HFFc6 (cell line): ENCODE measurements around the gene TELO2. TPM values are rescaled to one million over a fixed set of nuclear protein-coding genes. Genes with fewer than 3 reads are reported as not detected.

Source experiments
- DNase-seq: peaks from one replicate; pipeline ENCODE4 v3.0.0-alpha.2; 2018
- H3K27ac Mint-ChIP-seq: 2 replicates; pipeline ENCODE4 v1.8.0; 2020; ENCODE audit warnings: mild to moderate bottlenecking, mixed read lengths
- H3K27me3 Mint-ChIP-seq: 2 replicates; pipeline ENCODE4 v1.8.0; 2021; ENCODE audit warnings: mild to moderate bottlenecking, moderate library complexity, mixed read lengths; ENCODE audit not compliant: insufficient read depth
- H3K36me3 Mint-ChIP-seq: 2 replicates; pipeline ENCODE4 v1.8.0; 2021; ENCODE audit warnings: low read depth, mixed read lengths
- H3K4me1 Mint-ChIP-seq: 2 replicates; pipeline ENCODE4 v1.8.0; 2020; ENCODE audit warnings: low read depth, mixed read lengths
- H3K4me3 Mint-ChIP-seq: 2 replicates; pipeline ENCODE4 v1.8.0; 2020; ENCODE audit warnings: mild to moderate bottlenecking, moderate library complexity, mixed read lengths
- H3K9me3 Mint-ChIP-seq: 2 replicates; pipeline ENCODE4 v1.8.0; 2020; ENCODE audit warnings: mild to moderate bottlenecking, mixed read lengths
- total RNA-seq, 6 experiments: library from RNA; stranded (reverse); fragmentation: NEBNext Ultra II Directional; extraction: Animal tissue kit (Norgen Biotek cat#: 25700); gene quantifications; 2 replicates in 1 of 6; 3 replicates in 5 of 6; pipeline ENCODE4 v1.2.3, GENCODE V29; 2021
- TF ChIP-seq, protein P1 (sequence below): fragments of 200-600 bp; sonication (generic); IDR thresholded peaks from 2 replicates; pipeline ENCODE4 v1.5.0; 2021; ENCODE audit warnings: antibody characterized with exemption, mild to moderate bottlenecking

Gene TELO2
- total RNA-seq, 6 experiments from 2014 or later, result 28.6 to 37.4 (median 34.8) TPM

DNA sequence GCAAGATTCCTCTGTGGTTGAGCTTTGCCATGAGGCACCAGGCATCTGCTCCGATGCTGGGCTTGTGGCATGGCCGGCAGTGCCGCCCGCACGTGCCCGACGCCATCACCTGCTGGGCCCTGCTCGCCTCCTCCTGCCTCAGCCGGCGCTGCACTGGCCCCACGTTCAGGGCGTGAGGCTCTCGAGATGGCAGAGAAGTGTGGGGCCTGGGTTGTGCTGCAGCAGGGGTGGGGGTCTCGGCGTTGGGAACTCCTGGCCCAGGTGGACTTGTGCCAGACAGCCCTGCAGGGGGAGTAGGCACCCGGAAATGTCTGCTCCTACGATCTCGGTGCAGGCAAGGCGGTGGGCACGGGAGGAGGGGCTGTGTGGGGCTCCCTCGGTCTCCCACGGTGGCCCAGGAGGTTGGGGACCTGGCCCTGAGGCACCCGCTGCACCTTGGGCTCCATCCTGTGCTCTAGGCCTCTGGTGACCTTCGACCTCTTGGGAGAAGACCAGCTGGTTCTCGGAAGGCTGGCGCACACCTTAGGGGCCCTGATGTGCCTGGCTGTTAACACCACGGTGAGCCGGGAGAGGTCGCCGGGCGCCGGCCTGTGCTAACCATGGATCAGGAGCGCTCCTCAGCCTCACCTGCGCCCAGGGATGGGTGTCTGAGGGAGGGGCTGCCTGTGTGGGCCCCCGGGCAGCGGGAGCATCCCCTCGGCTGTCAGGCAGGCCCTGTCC lies 13.5 kb downstream of the TELO2 start:
- no peak overlapping the region for H3K27ac Mint-ChIP-seq
- H3K9me3 Mint-ChIP-seq, result no peaks in the 10 kb centered on the region
- DNase-seq, result no peak
- no peak overlapping the region for H3K4me3 Mint-ChIP-seq
- TF ChIP-seq, protein P1, sequence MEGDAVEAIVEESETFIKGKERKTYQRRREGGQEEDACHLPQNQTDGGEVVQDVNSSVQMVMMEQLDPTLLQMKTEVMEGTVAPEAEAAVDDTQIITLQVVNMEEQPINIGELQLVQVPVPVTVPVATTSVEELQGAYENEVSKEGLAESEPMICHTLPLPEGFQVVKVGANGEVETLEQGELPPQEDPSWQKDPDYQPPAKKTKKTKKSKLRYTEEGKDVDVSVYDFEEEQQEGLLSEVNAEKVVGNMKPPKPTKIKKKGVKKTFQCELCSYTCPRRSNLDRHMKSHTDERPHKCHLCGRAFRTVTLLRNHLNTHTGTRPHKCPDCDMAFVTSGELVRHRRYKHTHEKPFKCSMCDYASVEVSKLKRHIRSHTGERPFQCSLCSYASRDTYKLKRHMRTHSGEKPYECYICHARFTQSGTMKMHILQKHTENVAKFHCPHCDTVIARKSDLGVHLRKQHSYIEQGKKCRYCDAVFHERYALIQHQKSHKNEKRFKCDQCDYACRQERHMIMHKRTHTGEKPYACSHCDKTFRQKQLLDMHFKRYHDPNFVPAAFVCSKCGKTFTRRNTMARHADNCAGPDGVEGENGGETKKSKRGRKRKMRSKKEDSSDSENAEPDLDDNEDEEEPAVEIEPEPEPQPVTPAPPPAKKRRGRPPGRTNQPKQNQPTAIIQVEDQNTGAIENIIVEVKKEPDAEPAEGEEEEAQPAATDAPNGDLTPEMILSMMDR, result no peak
- no peaks in the 10 kb centered on the region; the same call in 1 of the 2 replicates for H3K27me3 Mint-ChIP-seq
- H3K4me1 Mint-ChIP-seq, result no peaks in the 10 kb centered on the region
- peaks cover 13% of the 10 kb centered on the region; the same call in 1 of the 2 replicates for H3K36me3 Mint-ChIP-seq

DNA sequence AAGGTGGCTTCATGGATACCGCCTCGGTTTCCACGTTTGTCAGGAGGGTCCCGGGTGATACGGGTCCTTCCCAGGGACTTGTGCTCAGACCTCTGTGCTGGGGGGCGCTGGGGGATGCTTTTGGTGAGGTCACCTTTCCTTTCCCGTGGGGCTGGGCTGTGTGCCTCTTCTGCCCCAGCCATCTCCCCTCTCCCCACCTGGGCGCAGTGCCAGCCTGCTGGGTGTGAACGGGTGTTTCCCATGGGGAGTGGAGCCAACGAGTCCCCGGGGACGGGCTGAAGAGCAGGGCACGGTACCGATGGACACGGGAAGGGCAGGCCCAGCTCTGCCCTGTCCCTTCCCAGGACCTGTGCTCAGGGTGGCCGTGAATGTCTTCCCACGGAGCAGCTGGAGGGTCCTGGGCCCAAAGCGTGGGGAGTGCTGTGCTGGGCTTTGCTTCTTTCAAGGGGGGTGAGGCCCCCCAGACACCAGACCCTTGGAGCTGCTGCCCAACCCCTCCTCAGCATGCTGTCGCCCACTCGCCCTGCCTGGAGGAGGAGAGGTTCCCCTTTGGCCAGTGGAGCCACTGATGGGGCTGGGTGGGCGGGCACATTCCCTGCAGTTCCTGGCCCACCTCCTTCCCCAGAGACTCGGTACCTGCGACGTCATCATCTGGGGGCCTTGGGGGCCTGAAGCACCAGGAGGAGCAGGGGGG lies 15.5 kb downstream of the TELO2 start:
- DNase-seq, result no peak
- H3K9me3 Mint-ChIP-seq, result peaks cover 5% of the 10 kb centered on the region
- no peaks in the 10 kb centered on the region for H3K4me1 Mint-ChIP-seq
- H3K4me3 Mint-ChIP-seq, result no peak overlapping the region
- no peak overlapping the region for H3K27ac Mint-ChIP-seq
- H3K27me3 Mint-ChIP-seq, result peaks cover 2% of the 10 kb centered on the region; the same call in 1 of the 2 replicates
- TF ChIP-seq, protein P1, result no peak
- H3K36me3 Mint-ChIP-seq, result peaks cover 15% of the 10 kb centered on the region

DNA sequence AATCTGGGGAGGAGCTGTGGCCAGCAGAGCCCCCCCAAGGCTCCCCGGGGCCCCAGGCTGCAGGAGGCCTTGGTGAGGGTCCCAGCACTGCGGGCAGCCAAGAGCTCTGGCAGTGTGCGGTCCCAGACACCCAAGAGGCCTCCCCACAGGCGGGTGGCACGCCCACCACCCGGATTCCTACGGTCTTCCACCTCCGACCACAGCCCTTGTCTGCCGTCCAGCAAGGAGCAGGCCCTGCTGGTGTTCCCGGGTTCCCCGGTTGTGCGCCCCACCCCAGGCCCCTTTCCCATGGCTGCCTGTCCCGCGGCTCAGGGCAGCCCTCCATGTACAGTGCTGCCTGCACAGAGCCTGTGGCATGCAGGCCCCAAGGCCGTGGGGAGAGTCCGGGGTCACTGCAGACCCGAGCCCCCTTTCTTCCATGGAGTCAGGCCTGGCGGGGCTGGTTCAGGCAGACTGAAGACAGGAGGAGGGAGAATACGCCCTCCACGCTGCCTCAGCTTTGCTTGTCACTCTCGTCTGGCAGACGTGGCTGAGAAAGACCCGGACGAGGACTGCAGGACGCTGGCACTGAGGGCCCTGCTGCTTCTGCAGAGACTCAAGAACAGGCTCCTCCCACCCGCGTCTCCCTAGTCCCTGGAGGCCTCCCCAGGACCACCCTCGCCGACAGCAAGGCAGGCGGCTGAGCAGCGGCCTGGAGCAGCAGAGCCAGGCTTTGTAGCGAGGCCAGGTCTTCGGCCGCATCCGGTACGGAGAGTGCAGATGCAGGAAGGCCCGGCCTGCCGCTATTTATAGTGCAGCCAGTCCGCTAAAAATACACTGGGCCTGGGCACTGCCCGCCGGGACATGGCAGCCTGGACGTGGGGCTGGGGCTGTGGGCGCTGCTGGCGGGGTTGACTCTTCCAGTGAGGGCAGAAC lies 16.4 kb downstream of the TELO2 start:
- no peak overlapping the region for H3K27ac Mint-ChIP-seq
- no peak overlapping the region for H3K4me3 Mint-ChIP-seq
- H3K27me3 Mint-ChIP-seq, result peaks cover 3% of the 10 kb centered on the region
- TF ChIP-seq, protein P1, result no peak
- peaks cover 9% of the 10 kb centered on the region for H3K9me3 Mint-ChIP-seq
- no peak for DNase-seq
- H3K4me1 Mint-ChIP-seq, result no peaks in the 10 kb centered on the region
- peaks cover 16% of the 10 kb centered on the region for H3K36me3 Mint-ChIP-seq

DNA sequence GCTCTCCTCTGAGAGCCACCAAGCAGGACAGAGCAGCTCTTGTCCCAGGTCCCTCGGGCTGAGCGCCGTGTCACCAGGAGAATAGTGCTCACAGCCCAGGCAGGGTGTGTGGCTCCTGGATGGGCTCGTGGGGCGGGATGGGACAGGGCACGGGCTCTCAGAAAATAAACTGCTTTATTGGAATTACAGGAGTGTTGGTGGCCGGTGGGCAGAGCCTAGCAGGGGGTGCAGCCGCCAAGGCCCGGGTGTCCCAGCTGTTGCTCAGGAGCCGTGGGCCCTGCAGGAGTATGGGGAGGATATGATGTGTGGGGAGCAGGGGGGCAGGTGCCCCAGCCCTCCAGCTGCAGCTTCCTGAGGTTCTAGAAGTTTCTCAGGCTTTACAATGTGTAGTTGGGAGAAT lies 17.1 kb downstream of the TELO2 start:
- Mint-ChIP-seq H3K4me3 (no peak overlapping the region), H3K4me1 (no peaks in the 10 kb centered on the region), H3K9me3 (peaks cover 13% of the 10 kb centered on the region), H3K27ac (no peak overlapping the region), H3K36me3 (peaks cover 22% of the 10 kb centered on the region), H3K27me3 (peaks cover 3% of the 10 kb centered on the region)
- no peak for DNase-seq
- TF ChIP-seq, protein P1, result no peak

DNA sequence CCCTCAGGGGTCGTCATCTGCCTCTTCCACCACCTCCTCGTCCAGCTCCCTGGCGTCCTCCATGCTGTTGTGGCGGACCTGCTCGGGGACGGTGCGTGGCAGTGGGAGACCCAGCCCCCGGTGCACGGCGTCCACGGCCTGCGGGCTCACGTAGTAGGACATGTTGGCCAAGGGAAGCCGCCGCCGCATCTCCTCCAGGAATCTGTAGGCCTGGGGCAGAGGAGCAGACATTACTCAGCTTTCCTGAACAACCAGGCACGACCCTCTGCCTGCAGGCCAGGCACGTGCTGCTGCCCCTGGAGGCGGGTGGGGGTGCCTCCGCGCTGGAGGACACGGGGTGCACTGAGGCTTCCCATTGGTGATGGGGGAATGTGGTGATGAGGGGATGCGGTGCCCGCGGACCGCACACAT lies 17.8 kb downstream of the TELO2 start:
- H3K4me3 Mint-ChIP-seq, result no peak overlapping the region
- TF ChIP-seq, protein P1, result 0 out of 2 replicates have a peak, but pooled peaks have one; percentile 8
- peaks cover 3% of the 10 kb centered on the region for H3K27me3 Mint-ChIP-seq
- peaks cover 13% of the 10 kb centered on the region for H3K9me3 Mint-ChIP-seq
- no peak for DNase-seq
- H3K4me1 Mint-ChIP-seq, result no peaks in the 10 kb centered on the region
- H3K36me3 Mint-ChIP-seq, result peaks cover 22% of the 10 kb centered on the region
- no peak overlapping the region for H3K27ac Mint-ChIP-seq
